ENCODE measurements around the gene THAP6.

DNA sequence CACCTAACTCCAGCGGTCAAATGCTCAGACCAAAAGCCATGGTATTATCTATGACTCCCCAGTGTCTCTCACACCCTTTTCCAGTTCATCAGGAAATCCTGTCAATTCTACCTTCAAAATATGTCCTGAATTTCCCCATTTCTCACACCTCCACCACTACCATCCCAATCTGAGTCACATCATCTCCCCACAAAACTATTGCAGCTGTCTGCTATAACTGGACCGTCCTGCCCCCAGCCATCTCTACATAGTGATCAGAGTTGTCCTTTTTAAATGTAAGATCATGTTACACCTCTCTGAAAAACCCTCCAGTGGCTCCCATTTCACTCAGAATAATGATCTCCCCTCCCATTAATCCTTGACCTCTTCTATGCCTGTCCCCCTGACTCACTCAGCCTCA, 34.7 kb downstream of the THAP6 start:
- TF ChIP-seq, protein P1, sequence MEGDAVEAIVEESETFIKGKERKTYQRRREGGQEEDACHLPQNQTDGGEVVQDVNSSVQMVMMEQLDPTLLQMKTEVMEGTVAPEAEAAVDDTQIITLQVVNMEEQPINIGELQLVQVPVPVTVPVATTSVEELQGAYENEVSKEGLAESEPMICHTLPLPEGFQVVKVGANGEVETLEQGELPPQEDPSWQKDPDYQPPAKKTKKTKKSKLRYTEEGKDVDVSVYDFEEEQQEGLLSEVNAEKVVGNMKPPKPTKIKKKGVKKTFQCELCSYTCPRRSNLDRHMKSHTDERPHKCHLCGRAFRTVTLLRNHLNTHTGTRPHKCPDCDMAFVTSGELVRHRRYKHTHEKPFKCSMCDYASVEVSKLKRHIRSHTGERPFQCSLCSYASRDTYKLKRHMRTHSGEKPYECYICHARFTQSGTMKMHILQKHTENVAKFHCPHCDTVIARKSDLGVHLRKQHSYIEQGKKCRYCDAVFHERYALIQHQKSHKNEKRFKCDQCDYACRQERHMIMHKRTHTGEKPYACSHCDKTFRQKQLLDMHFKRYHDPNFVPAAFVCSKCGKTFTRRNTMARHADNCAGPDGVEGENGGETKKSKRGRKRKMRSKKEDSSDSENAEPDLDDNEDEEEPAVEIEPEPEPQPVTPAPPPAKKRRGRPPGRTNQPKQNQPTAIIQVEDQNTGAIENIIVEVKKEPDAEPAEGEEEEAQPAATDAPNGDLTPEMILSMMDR (IDR thresholded peaks at IDR 0.05), result no peak
- TF ChIP-seq POLR2AphosphoS5 (IDR thresholded peaks at IDR 0.05), result no peak
